Measurements from ENCODE around the gene TCF15. TPM values are rescaled to one million over a fixed set of nuclear protein-coding genes. Genes with fewer than 3 reads are reported as not detected.

Gene TCF15
- total and polyA plus RNA-seq, 2 of the 8 experiments (the other 6 are each of a cell fraction or from before 2014, with no cell fraction given), result 3.7 to 6.9 TPM

DNA sequence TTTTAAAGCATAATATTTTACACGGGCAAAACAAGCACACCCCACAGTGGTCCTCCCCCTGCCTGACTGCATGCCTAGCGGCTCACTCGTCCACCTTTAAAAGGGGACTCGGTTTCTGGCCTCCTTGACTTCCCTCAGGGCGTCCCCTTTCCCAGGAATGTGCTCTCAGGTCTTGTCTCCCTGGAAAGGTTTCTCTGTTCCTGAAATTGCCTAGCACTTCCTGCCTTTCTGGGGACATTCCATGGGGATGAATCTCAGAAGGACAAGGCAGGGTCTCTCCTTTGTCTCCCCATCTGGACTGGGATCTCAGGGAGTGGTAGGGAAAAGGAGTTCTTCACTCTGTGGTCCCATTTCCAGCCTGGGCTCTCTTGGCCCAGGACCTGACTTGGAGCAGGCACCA is 4.9 kb downstream of the TCF15 start:
- POLR2A ChIA-PET (ENCODE audit: partially characterized antibody), result interaction anchor here (1.4 kb wide), 1 partner anchor 62 kb away, joined by 3 read pairs; the partner anchor contains the start of gene CSNK2A1
- no peak overlapping the region for H3K4me3 ChIP-seq (ENCODE audit: extremely low read depth in 1 of 4, insufficient read depth in 2 of 4, low read depth in 3 of 4, low read length in 4 of 4)
- H3K27me3 ChIP-seq (replicated peaks in 1 of 4; ENCODE audit: control insufficient read depth in 3 of 4, extremely low read depth in 1 of 4, insufficient read depth in 3 of 4, low read length in 3 of 4), result peaks cover 7 to 15% (median 13%) of the 10 kb centered on the region in 4 experiments; a peak in 6 of 7 replicates

More for the DNA sequence above, 4.9 kb downstream of the TCF15 start:
- WGBS, 2 experiments (ENCODE audit: extremely low coverage in 1 of 2, insufficient coverage in 1 of 2, insufficient read length in 1 of 2, insufficient replicate concordance in 2 of 2, low coverage in 1 of 2, low lambda C conversion rate in 2 of 2, missing lambda C conversion rate in 1 of 2), result 76% methylated on average over 5 of the region's 5 CpGs; no CpG with 5 or more reads in 1 of the 2 experiments
- Histone ChIP-seq H4K8ac (ENCODE audit: extremely low read depth, insufficient read depth, low read length) (no peak overlapping the region), H3K18ac (ENCODE audit: extremely low read depth, low read length) (no peak overlapping the region), H3K36me3 (ENCODE audit: control insufficient read depth in 2 of 4, insufficient read depth in 4 of 4, low read length in 3 of 4) (no peaks in the 10 kb centered on the region), H2BK12ac (ENCODE audit: low read depth, low read length) (no peak overlapping the region), H3K4me1 (replicated peaks in 1 of 4; ENCODE audit: control insufficient read depth in 3 of 4, insufficient read depth in 4 of 4, low read length in 3 of 4) (peaks cover 0 to 12% (median 7%) of the 10 kb centered on the region in 4 experiments; a peak in 6 of 7 replicates), H2BK120ac (replicated peaks; ENCODE audit: low read depth, low read length) (no peak overlapping the region), H3K79me2 (ENCODE audit: control insufficient read depth in 1 of 2, insufficient read depth in 2 of 2, low read length in 2 of 2) (no peaks in the 10 kb centered on the region; a peak in 1 of 4 replicates), H4K91ac (replicated peaks; ENCODE audit: insufficient read length, low read length) (no peak overlapping the region), H4K20me1 (replicated peaks in 1 of 2; ENCODE audit: control insufficient read depth in 1 of 2, insufficient read depth in 2 of 2, low read length in 2 of 2) (peaks cover 8 to 14% of the 10 kb centered on the region in 2 experiments), H2AK5ac (ENCODE audit: low read depth, low read length) (no peak overlapping the region), H3K4ac (replicated peaks; ENCODE audit: insufficient read length, low read depth, low read length) (no peak overlapping the region), H3K23ac (ENCODE audit: insufficient read length) (no peak overlapping the region), H2BK5ac (ENCODE audit: low read depth, low read length) (no peak overlapping the region), H2BK20ac (ENCODE audit: low read length) (no peak overlapping the region), H3K56ac (replicated peaks; ENCODE audit: insufficient read length, low read depth, low read length) (no peak overlapping the region), H4K5ac (ENCODE audit: insufficient read length, low read depth, low read length) (no peak overlapping the region), H3K23me2 (ENCODE audit: low read depth, low read length) (peaks cover 5% of the 10 kb centered on the region; the same call in 1 of the 2 replicates), H2AFZ (ENCODE audit: low read length) (no peak overlapping the region), H3K14ac (ENCODE audit: insufficient read length) (no peak overlapping the region), H3K79me1 (ENCODE audit: low read depth, low read length) (no peaks in the 10 kb centered on the region), H3K4me2 (ENCODE audit: insufficient read depth in 1 of 2, low read depth in 2 of 2, low read length in 2 of 2) (no peak overlapping the region), H2BK15ac (ENCODE audit: low read length) (no peak overlapping the region), H3K27ac (ENCODE audit: low read depth, low read length) (no peak overlapping the region), H3K9me3 (ENCODE audit: insufficient read depth in 2 of 2, low read depth in 1 of 2, low read length in 1 of 2) (no peaks in the 10 kb centered on the region), H3K9ac (replicated peaks in 1 of 4; ENCODE audit: extremely low read depth in 1 of 4, low read depth in 3 of 4, low read length in 3 of 4) (no peak overlapping the region)
- FAIRE-seq, result no peak
- DNase-seq (ENCODE audit: low read depth in 1 of 2, low spot score in 2 of 2), result no peak
- CTCF ChIA-PET (ENCODE audit: partially characterized antibody), result interaction anchor here (0.5 to 1.2 kb wide), 2 partner anchors 18 to 38 kb away, joined by 3 read pairs; no protein-coding TSS in a partner anchor
- TF ChIP-seq TAF1 (IDR thresholded peaks at IDR 0.05; ENCODE audit: low read depth, low read length) (no peak), TEAD4 (IDR thresholded peaks at IDR 0.05; ENCODE audit: low read depth, low read length) (no peak), TBP (IDR thresholded peaks at IDR 0.05; ENCODE audit: low read depth, low read length) (no peak), KDM1A (IDR thresholded peaks at IDR 0.05; ENCODE audit: borderline replicate concordance, low read length) (no peak), CHD2 (IDR thresholded peaks at IDR 0.05; ENCODE audit: low read length) (no peak), GTF2F1 (IDR thresholded peaks at IDR 0.05; ENCODE audit: borderline replicate concordance, low read depth, low read length) (no peak), CREB1 (IDR thresholded peaks at IDR 0.05) (no peak), PHF8 (conservative IDR thresholded peaks at IDR 0.05; ENCODE audit: low read depth, low read length) (no peak), HDAC2 (IDR thresholded peaks at IDR 0.05; ENCODE audit: borderline replicate concordance in 1 of 2, low read depth in 2 of 2, low read length in 2 of 2) (no peak), BRCA1 (IDR thresholded peaks at IDR 0.05; ENCODE audit: low read depth, low read length) (no peak), CBX5 (IDR thresholded peaks at IDR 0.05; ENCODE audit: low read depth, low read length) (no peak), SAP30 (IDR thresholded peaks at IDR 0.05; ENCODE audit: insufficient read depth, insufficient replicate concordance, low read length) (no peak)
- TF ChIP-seq, protein P1, sequence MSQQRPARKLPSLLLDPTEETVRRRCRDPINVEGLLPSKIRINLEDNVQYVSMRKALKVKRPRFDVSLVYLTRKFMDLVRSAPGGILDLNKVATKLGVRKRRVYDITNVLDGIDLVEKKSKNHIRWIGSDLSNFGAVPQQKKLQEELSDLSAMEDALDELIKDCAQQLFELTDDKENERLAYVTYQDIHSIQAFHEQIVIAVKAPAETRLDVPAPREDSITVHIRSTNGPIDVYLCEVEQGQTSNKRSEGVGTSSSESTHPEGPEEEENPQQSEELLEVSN (IDR thresholded peaks at IDR 0.05), result no peak

Measured in H1 (cell line).